Measurements from ENCODE around the gene HDAC9.
"Not testable (repeated sequence)": the region's sequence is repeated elsewhere in the genome, so short reads cannot be mapped to it uniquely, and the experiment has no call there.

Gene HDAC9

GRCh38 chr7:18965657-18966056 lies 470.1 kb downstream of the HDAC9 start:
- no peak for DNase-seq (ENCODE audit: low read depth in 2 of 2)

- not testable (repeated sequence) for DNase-seq (ENCODE audit: low read depth in 2 of 2)
These were observed 472.2 kb downstream of the HDAC9 start for GRCh38 chr7:18967755-18968154.

GRCh38 chr7:18971839-18972238 lies 476.3 kb downstream of the HDAC9 start:
- no peak for DNase-seq (ENCODE audit: low read depth in 2 of 2)

GRCh38 chr7:18974803-18975202 lies 479.3 kb downstream of the HDAC9 start:
- DNase-seq (ENCODE audit: low read depth in 2 of 2) = no peak

GRCh38 chr7:18975276-18975675 lies 479.7 kb downstream of the HDAC9 start:
- no peak for DNase-seq (ENCODE audit: low read depth in 2 of 2)

GRCh38 chr7:18975689-18976280 lies 480.2 kb downstream of the HDAC9 start:
- DNase-seq (ENCODE audit: low read depth in 2 of 2) = no peak

- no peak for DNase-seq (ENCODE audit: low read depth in 2 of 2)
These were observed 481.3 kb downstream of the HDAC9 start for GRCh38 chr7:18976715-18977471.

- DNase-seq (ENCODE audit: low read depth in 2 of 2) = no peak
These were observed 482.6 kb downstream of the HDAC9 start for GRCh38 chr7:18978108-18978495.

GRCh38 chr7:18990700-18991099 lies 495.2 kb downstream of the HDAC9 start:
- not testable (repeated sequence) for DNase-seq (ENCODE audit: low read depth in 2 of 2)

GRCh38 chr7:18993933-18994668 lies 498.6 kb downstream of the HDAC9 start:
- DNase-seq (ENCODE audit: low read depth in 2 of 2) = no peak

GRCh38 chr7:18995270-18995671 lies 499.7 kb downstream of the HDAC9 start:
- DNase-seq (ENCODE audit: low read depth in 2 of 2) = no peak

GRCh38 chr7:18995811-18996426 lies 500.4 kb downstream of the HDAC9 start:
- DNase-seq (ENCODE audit: low read depth in 2 of 2) = no peak

GRCh38 chr7:18996583-18996982 lies 501.0 kb downstream of the HDAC9 start:
- no peak for DNase-seq (ENCODE audit: low read depth in 2 of 2)

- no peak for DNase-seq (ENCODE audit: low read depth in 2 of 2)
These were observed 502.1 kb downstream of the HDAC9 start for GRCh38 chr7:18997477-18998150.

GRCh38 chr7:19000410-19000809 lies 504.9 kb downstream of the HDAC9 start:
- no peak for DNase-seq (ENCODE audit: low read depth in 2 of 2)

- DNase-seq (ENCODE audit: low read depth in 2 of 2) = no peak
These were observed 506.3 kb downstream of the HDAC9 start for GRCh38 chr7:19001854-19002253.

- no peak for DNase-seq (ENCODE audit: low read depth in 2 of 2)
These were observed 513.8 kb downstream of the HDAC9 start for GRCh38 chr7:19009241-19009935.

GRCh38 chr7:19009936-19010280 lies 514.4 kb downstream of the HDAC9 start:
- DNase-seq (ENCODE audit: low read depth in 2 of 2) = no peak

GRCh38 chr7:19011212-19011611 lies 515.7 kb downstream of the HDAC9 start:
- DNase-seq (ENCODE audit: low read depth in 2 of 2) = no peak

GRCh38 chr7:19015098-19015497 lies 519.5 kb downstream of the HDAC9 start:
- no peak for DNase-seq (ENCODE audit: low read depth in 2 of 2)

GRCh38 chr7:19016140-19016539 lies 520.6 kb downstream of the HDAC9 start:
- no peak for DNase-seq (ENCODE audit: low read depth in 2 of 2)

All from activated CD4-positive, alpha-beta T cell treated with anti-CD3 and anti-CD28 coated beads for 24 hours (primary cell).